Lower leg skin (tissue), 3 donors: Measurements from ENCODE around the gene FMR1.

Source experiments
- CTCF ChIP-seq, 3 donors: fragments of 450-650 bp; IDR thresholded peaks; one replicate each; pipeline ENCODE4 v1.5.1; 2016; ENCODE audit warnings: antibody characterized with exemption in 3 of 3, mild to moderate bottlenecking in 3 of 3, moderate library complexity in 2 of 3
- POLR2A ChIP-seq, 2 donors: fragments of 450-650 bp; IDR thresholded peaks; one replicate each; pipeline ENCODE4 v1.6.1; 2016 to 2017; ENCODE audit warnings: antibody characterized with exemption in 2 of 2, mild to moderate bottlenecking in 1 of 2, moderate library complexity in 1 of 2

- TF ChIP-seq CTCF (IDR thresholded peaks at IDR 0.05) (no peak), POLR2A (IDR thresholded peaks at IDR 0.05) (no peak)
Measured at GRCh38 chrX:147960722-147961121, 49.0 kb downstream of the FMR1 start.
